HL-60 (cell line): ENCODE data around the gene EHD4.

Source experiments
- DNase-seq, 2 experiments: peaks; one replicate each; pipeline ENCODE4 v3.0.0-alpha.2; 2010 to 2020; ENCODE audit warnings: low read depth in 1 of 2, low spot score in 1 of 2
- H3K27ac ChIP-seq: fragments of 250-450 bp; sonication (Bioruptor Pico); replicated peaks from 2 replicates; pipeline ENCODE4 v1.5.1; 2020; ENCODE audit warnings: mild to moderate bottlenecking, moderate library complexity
- H3K27me3 ChIP-seq: fragments of 250-450 bp; sonication (Bioruptor Pico); 2 replicates; pipeline ENCODE4 v1.5.1; 2021; ENCODE audit warnings: mild to moderate bottlenecking, moderate library complexity; ENCODE audit not compliant: insufficient read depth, poor library complexity, severe bottlenecking
- H3K4me3 ChIP-seq: replicated peaks from 2 replicates; pipeline ENCODE4 v1.5.1; 2011; ENCODE audit warnings: mild to moderate bottlenecking, control low read depth, low read length; ENCODE audit not compliant: insufficient read depth
- GABPA ChIP-seq: IDR thresholded peaks from 2 replicates; pipeline ENCODE4 v1.6.1; 2012; ENCODE audit warnings: low read depth
- POLR2AphosphoS5 ChIP-seq: IDR thresholded peaks from 2 replicates; pipeline ENCODE4 v1.6.1; 2012; ENCODE audit warnings: low read depth
- REST ChIP-seq: IDR thresholded peaks from 2 replicates; pipeline ENCODE4 v1.6.1; 2012; ENCODE audit warnings: low read depth; ENCODE audit not compliant: insufficient replicate concordance
- SPI1 ChIP-seq: IDR thresholded peaks from 2 replicates; pipeline ENCODE4 v1.6.1; 2012; ENCODE audit warnings: low read depth, mild to moderate bottlenecking, borderline replicate concordance
- TF ChIP-seq, protein P1 (sequence below): IDR thresholded peaks from one replicate; pipeline ENCODE4 v1.5.1; 2011; ENCODE audit warnings: low read length, control low read depth, inconsistent platforms; ENCODE audit not compliant: insufficient read depth

Gene EHD4

GRCh38 chr15:41996921-41997592 is 24.7 kb upstream of the EHD4 start:
- TF ChIP-seq GABPA, result no peak
- no peak for TF ChIP-seq REST
- no peak for TF ChIP-seq POLR2AphosphoS5
- no peak for TF ChIP-seq SPI1
- TF ChIP-seq, protein P1, sequence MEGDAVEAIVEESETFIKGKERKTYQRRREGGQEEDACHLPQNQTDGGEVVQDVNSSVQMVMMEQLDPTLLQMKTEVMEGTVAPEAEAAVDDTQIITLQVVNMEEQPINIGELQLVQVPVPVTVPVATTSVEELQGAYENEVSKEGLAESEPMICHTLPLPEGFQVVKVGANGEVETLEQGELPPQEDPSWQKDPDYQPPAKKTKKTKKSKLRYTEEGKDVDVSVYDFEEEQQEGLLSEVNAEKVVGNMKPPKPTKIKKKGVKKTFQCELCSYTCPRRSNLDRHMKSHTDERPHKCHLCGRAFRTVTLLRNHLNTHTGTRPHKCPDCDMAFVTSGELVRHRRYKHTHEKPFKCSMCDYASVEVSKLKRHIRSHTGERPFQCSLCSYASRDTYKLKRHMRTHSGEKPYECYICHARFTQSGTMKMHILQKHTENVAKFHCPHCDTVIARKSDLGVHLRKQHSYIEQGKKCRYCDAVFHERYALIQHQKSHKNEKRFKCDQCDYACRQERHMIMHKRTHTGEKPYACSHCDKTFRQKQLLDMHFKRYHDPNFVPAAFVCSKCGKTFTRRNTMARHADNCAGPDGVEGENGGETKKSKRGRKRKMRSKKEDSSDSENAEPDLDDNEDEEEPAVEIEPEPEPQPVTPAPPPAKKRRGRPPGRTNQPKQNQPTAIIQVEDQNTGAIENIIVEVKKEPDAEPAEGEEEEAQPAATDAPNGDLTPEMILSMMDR, result no peak
- DNase-seq, result no peak
- no peaks in the 10 kb centered on the region for H3K27me3 ChIP-seq

GRCh38 chr15:41996376-41996775 is 24.0 kb upstream of the EHD4 start:
- Histone ChIP-seq H3K4me3 (no peak overlapping the region), H3K27ac (no peak overlapping the region), H3K27me3 (no peaks in the 10 kb centered on the region)
- DNase-seq, result no peak
- TF ChIP-seq REST (no peak), GABPA (no peak), POLR2AphosphoS5 (no peak), SPI1 (no peak)
- TF ChIP-seq, protein P1, result no peak

More at GRCh38 chr15:41996921-41997592, 24.7 kb upstream of the EHD4 start:
- H3K4me3 ChIP-seq, result no peak overlapping the region
- H3K27ac ChIP-seq, result no peak overlapping the region

DNA sequence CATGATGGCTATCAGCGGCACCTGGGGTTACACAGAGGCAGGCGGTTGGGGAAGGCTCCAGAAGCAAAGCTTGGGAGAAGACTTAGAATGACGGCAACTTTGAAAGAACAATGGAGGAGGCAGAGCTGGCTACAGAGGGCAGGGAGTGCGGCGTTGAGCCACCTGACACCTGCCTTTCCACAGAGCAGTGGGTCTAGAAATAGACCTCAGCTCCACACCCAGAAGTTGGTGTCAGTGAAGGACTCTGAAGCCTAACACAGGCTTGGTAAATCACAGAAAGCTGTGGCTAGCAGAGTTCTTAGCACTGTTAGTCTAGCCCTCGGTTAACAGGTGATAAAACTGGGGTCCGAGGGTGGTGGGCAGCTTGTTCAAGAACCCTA is 23.1 kb upstream of the EHD4 start:
- no peaks in the 10 kb centered on the region for H3K27me3 ChIP-seq
- no peak overlapping the region for H3K4me3 ChIP-seq
- DNase-seq, result no peak
- H3K27ac ChIP-seq, result no peak overlapping the region
- TF ChIP-seq, protein P1, result no peak
- TF ChIP-seq POLR2AphosphoS5, result no peak
- TF ChIP-seq GABPA, result no peak
- no peak for TF ChIP-seq SPI1
- TF ChIP-seq REST, result no peak
